ENCODE results near the gene GALNT17. TPM values are rescaled to one million over a fixed set of nuclear protein-coding genes. Genes with fewer than 3 reads are reported as not detected.

GALNT17 gene
- total and polyA plus RNA-seq, 2 experiments from 2014 or later: 2.3 to 4.6 TPM

DNA sequence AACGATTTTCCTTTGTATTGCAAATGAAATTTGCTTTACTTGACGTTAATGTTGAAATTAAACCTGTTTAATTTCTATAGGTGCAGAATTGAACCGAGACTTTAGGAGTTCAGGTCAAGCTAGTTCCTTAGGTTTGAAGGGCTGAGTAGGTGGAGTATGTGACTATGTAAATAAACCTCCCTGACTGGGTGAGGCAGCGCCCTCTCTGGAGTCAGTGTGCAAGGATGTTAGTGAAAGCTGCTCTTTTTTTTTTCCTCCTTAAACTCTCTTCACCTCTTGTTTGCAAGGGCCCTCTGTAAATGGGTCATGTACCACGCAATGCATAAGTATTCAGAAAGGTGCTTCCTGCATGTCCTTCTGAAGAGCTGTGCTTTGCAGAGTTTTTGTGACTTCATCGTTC lies 33.8 kb downstream of the GALNT17 start:
- H3K27ac ChIP-seq: no peak overlapping the region
- H3K4me3 ChIP-seq: no peak overlapping the region
- no peaks in the 10 kb centered on the region for H3K36me3 ChIP-seq
- no peak for DNase-seq (ENCODE audit: low read depth in 1 of 2, low spot score in 1 of 2)
- H3K4me1 ChIP-seq (ENCODE audit: low read depth): no peaks in the 10 kb centered on the region
- no peak for TF ChIP-seq CTCF (IDR thresholded peaks at IDR 0.05; ENCODE audit: low read depth, low read length)
- no peaks in the 10 kb centered on the region for H3K9me3 ChIP-seq (ENCODE audit: low read depth)
- H3K27me3 ChIP-seq: no peaks in the 10 kb centered on the region

DNA sequence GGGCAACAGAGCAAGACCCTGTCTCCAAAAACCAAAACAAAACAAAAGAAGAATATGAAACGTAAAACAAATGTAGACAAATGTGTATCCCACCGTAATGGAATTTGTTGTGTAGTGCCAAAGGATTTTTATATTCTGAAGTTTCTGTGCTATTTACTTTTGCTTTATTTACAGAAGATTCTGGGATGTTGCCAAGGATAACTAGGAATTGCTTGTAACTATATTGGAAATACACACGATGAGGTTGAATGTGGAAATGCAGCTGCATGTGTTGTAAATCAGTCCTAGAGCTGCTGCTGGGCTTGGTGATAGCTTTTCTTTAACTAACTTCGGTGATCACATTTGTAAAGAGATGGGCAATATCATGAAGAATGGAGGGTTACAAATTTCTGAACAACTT lies 39.5 kb downstream of the GALNT17 start:
- Histone ChIP-seq H3K9me3 (ENCODE audit: low read depth) (no peaks in the 10 kb centered on the region), H3K4me3 (no peak overlapping the region), H3K27ac (no peak overlapping the region), H3K36me3 (no peaks in the 10 kb centered on the region), H3K27me3 (no peaks in the 10 kb centered on the region), H3K4me1 (ENCODE audit: low read depth) (no peaks in the 10 kb centered on the region)
- DNase-seq (ENCODE audit: low read depth in 1 of 2, low spot score in 1 of 2): no peak
- TF ChIP-seq CTCF (IDR thresholded peaks at IDR 0.05; ENCODE audit: low read depth, low read length): no peak

DNA sequence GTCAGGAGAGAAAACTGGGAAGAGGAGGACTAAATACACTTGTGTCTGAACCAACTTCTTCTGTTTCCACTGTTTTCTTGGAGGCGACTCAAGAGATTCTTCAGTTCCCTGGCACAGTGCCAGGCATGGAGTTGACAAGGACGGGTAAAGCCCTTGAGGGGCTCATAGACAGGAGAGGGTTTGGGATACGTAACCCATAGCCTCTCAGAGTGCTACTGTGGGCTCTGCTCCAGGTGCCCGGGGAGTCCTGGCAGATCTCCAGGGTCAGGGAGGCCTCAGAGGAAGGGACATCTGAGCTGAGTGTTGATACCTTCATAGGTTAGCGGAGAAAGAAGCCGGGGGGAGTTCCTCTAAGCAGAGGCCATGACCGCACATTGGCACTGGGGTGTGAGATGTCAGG lies 42.0 kb downstream of the GALNT17 start:
- Histone ChIP-seq H3K27ac (no peak overlapping the region), H3K4me1 (ENCODE audit: low read depth) (no peaks in the 10 kb centered on the region), H3K4me3 (no peak overlapping the region), H3K9me3 (ENCODE audit: low read depth) (no peaks in the 10 kb centered on the region), H3K36me3 (no peaks in the 10 kb centered on the region), H3K27me3 (no peaks in the 10 kb centered on the region)
- peak in 1 of 2 donors; percentile 0 for DNase-seq (ENCODE audit: low read depth in 1 of 2, low spot score in 1 of 2)
- no peak for TF ChIP-seq CTCF (IDR thresholded peaks at IDR 0.05; ENCODE audit: low read depth, low read length)

- Histone ChIP-seq H3K27me3 (no peaks in the 10 kb centered on the region), H3K9me3 (ENCODE audit: low read depth) (no peaks in the 10 kb centered on the region), H3K27ac (no peak overlapping the region), H3K4me1 (ENCODE audit: low read depth) (no peaks in the 10 kb centered on the region), H3K36me3 (no peaks in the 10 kb centered on the region), H3K4me3 (no peak overlapping the region)
- no peak for TF ChIP-seq CTCF (IDR thresholded peaks at IDR 0.05; ENCODE audit: low read depth, low read length)
- no peak for DNase-seq (ENCODE audit: low read depth in 1 of 2, low spot score in 1 of 2)
These were observed 50.5 kb downstream of the GALNT17 start for GRCh38 chr7:71182438-71182935.

DNA sequence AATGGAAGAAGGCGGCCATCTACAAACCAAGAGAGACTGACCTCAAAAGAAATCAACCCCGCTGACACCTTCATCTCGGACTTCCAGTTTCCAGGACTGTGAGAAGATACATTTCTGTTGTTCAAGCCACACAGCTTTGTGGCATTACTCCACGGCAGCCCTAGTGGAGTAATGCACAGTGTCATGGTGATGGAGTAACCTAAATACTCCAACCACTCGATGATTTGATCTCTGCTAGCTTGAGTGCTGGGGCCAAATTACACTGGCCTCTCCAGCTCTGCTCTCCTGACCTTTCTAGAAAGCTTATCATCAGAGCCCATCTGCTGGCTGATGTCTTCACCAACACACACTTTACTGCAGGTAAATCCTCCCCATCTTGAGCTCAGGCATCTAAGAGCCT lies 52.2 kb downstream of the GALNT17 start:
- Histone ChIP-seq H3K9me3 (ENCODE audit: low read depth) (no peaks in the 10 kb centered on the region), H3K4me3 (no peak overlapping the region), H3K27me3 (no peaks in the 10 kb centered on the region), H3K4me1 (ENCODE audit: low read depth) (no peaks in the 10 kb centered on the region), H3K27ac (no peak overlapping the region), H3K36me3 (no peaks in the 10 kb centered on the region)
- no peak for DNase-seq (ENCODE audit: low read depth in 1 of 2, low spot score in 1 of 2)
- TF ChIP-seq CTCF (IDR thresholded peaks at IDR 0.05; ENCODE audit: low read depth, low read length): no peak

GRCh38 chr7:71184609-71185008 lies 52.7 kb downstream of the GALNT17 start:
- H3K27me3 ChIP-seq: no peaks in the 10 kb centered on the region
- H3K4me3 ChIP-seq: no peak overlapping the region
- no peak for TF ChIP-seq CTCF (IDR thresholded peaks at IDR 0.05; ENCODE audit: low read depth, low read length)
- H3K36me3 ChIP-seq: no peaks in the 10 kb centered on the region
- no peaks in the 10 kb centered on the region for H3K9me3 ChIP-seq (ENCODE audit: low read depth)
- DNase-seq (ENCODE audit: low read depth in 1 of 2, low spot score in 1 of 2): no peak
- no peaks in the 10 kb centered on the region for H3K4me1 ChIP-seq (ENCODE audit: low read depth)
- H3K27ac ChIP-seq: no peak overlapping the region
